Gastrocnemius medialis (tissue), 4 donors: Measurements from ENCODE around the gene RREB1. TPM values are rescaled to one million over a fixed set of nuclear protein-coding genes. Genes with fewer than 3 reads are reported as not detected.
"Not testable (repeated sequence)": the region's sequence is repeated elsewhere in the genome, so short reads cannot be mapped to it uniquely, and the experiment has no call there.

Experiments used
- ATAC-seq, 2 donors: fragments of 150-250 bp; one replicate each; pipeline ENCODE4 v1.9.1; 2016
- DNase-seq, 2 donors: peaks; one replicate each; pipeline ENCODE4 v3.0.0-alpha.2; 2019
- H3K27ac ChIP-seq, 4 donors: fragments of 200-600 bp; sonication (generic); 1 replicate in 1 of 4; 2 replicates in 3 of 4; pipeline ENCODE4 v1.5.1; 2016 to 2018; ENCODE audit warnings: mild to moderate bottlenecking in 2 of 4, moderate library complexity in 1 of 4
- H3K27me3 ChIP-seq, 3 donors: fragments of 200-600 bp; sonication (generic) in 2 of 3; 1 replicate in 1 of 3; 2 replicates in 2 of 3; pipeline versions ENCODE4 v1.5.1 to v1.6.0; 2016 to 2019; ENCODE audit warnings: mild to moderate bottlenecking in 1 of 3, moderate library complexity in 1 of 3
- H3K36me3 ChIP-seq, 2 donors: fragments of 200-600 bp; sonication (generic) in 1 of 2; one replicate each; pipeline ENCODE4 v1.5.1; 2017 to 2018
- H3K4me1 ChIP-seq, 2 donors: fragments of 200-600 bp; sonication (generic) in 1 of 2; one replicate each; pipeline ENCODE4 v1.5.1; 2016 to 2017; ENCODE audit warnings: mild to moderate bottlenecking in 2 of 2
- H3K4me3 ChIP-seq, 4 donors: fragments of 200-600 bp; sonication (generic) in 3 of 4; 1 replicate in 1 of 4; 2 replicates in 3 of 4; pipeline ENCODE4 v1.5.1; 2016 to 2019; ENCODE audit warnings: mild to moderate bottlenecking in 2 of 4
- H3K9me3 ChIP-seq, 3 donors: fragments of 200-600 bp; sonication (generic) in 2 of 3; 1 replicate in 1 of 3; 2 replicates in 2 of 3; pipeline ENCODE4 v1.5.1; 2016 to 2019
- CTCF ChIP-seq, 5 experiments: fragments of 450-650 bp in 3 of 5; fragments of 200-600 bp in 2 of 5; sonication (generic) in 2 of 5; IDR thresholded peaks in 4 of 5; conservative IDR thresholded peaks in 1 of 5; 1 replicate in 4 of 5; 2 replicates in 1 of 5; pipeline ENCODE4 v1.5.1; 2016 to 2019; ENCODE audit warnings: antibody characterized with exemption in 5 of 5, mild to moderate bottlenecking in 3 of 5, moderate library complexity in 3 of 5
- POLR2A ChIP-seq, 2 donors: fragments of 450-650 bp; IDR thresholded peaks; one replicate each; pipeline ENCODE4 v1.6.1; 2017; ENCODE audit warnings: antibody characterized with exemption in 2 of 2, mild to moderate bottlenecking in 2 of 2, moderate library complexity in 2 of 2
- in situ Hi-C, 4 donors: fragments of 200-750 bp; cut with MboI; loops; one replicate each; pipeline versions ENCODE4 v1.15.0 to v1.8.0; 2017; ENCODE audit warnings: low sequenced_read_pairs in 4 of 4
- intact Hi-C: fragments of 100-400 bp; cut with DNase I; formaldehyde crosslinking; loops from one replicate; pipeline ENCODE4 v1.15.1; 2023; ENCODE audit warnings: low total_unique reads
- total RNA-seq, 4 donors: library from RNA; depleted of rRNA; stranded (reverse); fragments of >200 nt; gene quantifications; one replicate each; pipeline versions ENCODE4 v1.1.0 to v1.2.3, GENCODE V29; 2016

Gene RREB1
- total RNA-seq, 4 donors from 2014 or later: 18.0 to 41.3 (median 39.2) TPM

- intact Hi-C loops: no loop called here
Measured at GRCh38 chr6:7269816-7270215, 162.1 kb downstream of the RREB1 start.

GRCh38 chr6:7270320-7271204 lies 162.8 kb downstream of the RREB1 start:
- peak in 1 of 2 donors; percentile 34 for ATAC-seq
- no peak overlapping the region for H3K27ac ChIP-seq
- intact Hi-C loops (no loop called here), in situ Hi-C loops (no loop called here)
- no peak for DNase-seq
- H3K27me3 ChIP-seq: no peaks in the 10 kb centered on the region
- H3K4me3 ChIP-seq: no peak overlapping the region
- no peaks in the 10 kb centered on the region for H3K9me3 ChIP-seq
- TF ChIP-seq POLR2A (IDR thresholded peaks at IDR 0.05) (no peak), CTCF (IDR thresholded peaks at IDR 0.05 in 4 of 5, conservative IDR thresholded peaks at IDR 0.05 in 1 of 5) (no peak)
- no peaks in the 10 kb centered on the region for H3K36me3 ChIP-seq
- H3K4me1 ChIP-seq: no peaks in the 10 kb centered on the region

More at GRCh38 chr6:7269816-7270215, 162.1 kb downstream of the RREB1 start:
- in situ Hi-C loops: no loop called here
- TF ChIP-seq CTCF (IDR thresholded peaks at IDR 0.05 in 4 of 5, conservative IDR thresholded peaks at IDR 0.05 in 1 of 5): no peak
- no peak for TF ChIP-seq POLR2A (IDR thresholded peaks at IDR 0.05)
- ATAC-seq (peak; percentile 30 to 35), DNase-seq (no peak)
- H3K4me1 ChIP-seq: no peaks in the 10 kb centered on the region
- no peak overlapping the region for H3K27ac ChIP-seq
- H3K9me3 ChIP-seq: no peaks in the 10 kb centered on the region
- H3K27me3 ChIP-seq: no peaks in the 10 kb centered on the region
- no peaks in the 10 kb centered on the region for H3K36me3 ChIP-seq
- H3K4me3 ChIP-seq: no peak overlapping the region

- Histone ChIP-seq H3K36me3 (no peaks in the 10 kb centered on the region), H3K4me1 (no peaks in the 10 kb centered on the region), H3K9me3 (no peaks in the 10 kb centered on the region), H3K4me3 (no peak overlapping the region), H3K27ac (no peak overlapping the region), H3K27me3 (no peaks in the 10 kb centered on the region)
- intact Hi-C loops: no loop called here
- ATAC-seq: no peak
- in situ Hi-C loops: no loop called here
- TF ChIP-seq CTCF (IDR thresholded peaks at IDR 0.05 in 4 of 5, conservative IDR thresholded peaks at IDR 0.05 in 1 of 5) (no peak), POLR2A (IDR thresholded peaks at IDR 0.05) (no peak)
- DNase-seq: no peak
Measured at GRCh38 chr6:7271205-7271534, 163.4 kb downstream of the RREB1 start.

GRCh38 chr6:7273709-7274108 lies 165.9 kb downstream of the RREB1 start:
- Histone ChIP-seq H3K9me3 (no peaks in the 10 kb centered on the region), H3K27ac (no peak overlapping the region), H3K4me1 (no peaks in the 10 kb centered on the region), H3K4me3 (no peak overlapping the region), H3K27me3 (no peaks in the 10 kb centered on the region), H3K36me3 (no peaks in the 10 kb centered on the region)
- ATAC-seq: no peak
- intact Hi-C loops (no loop called here), in situ Hi-C loops (no loop called here)
- DNase-seq: no peak
- TF ChIP-seq POLR2A (IDR thresholded peaks at IDR 0.05) (no peak), CTCF (IDR thresholded peaks at IDR 0.05 in 4 of 5, conservative IDR thresholded peaks at IDR 0.05 in 1 of 5) (no peak)

- H3K4me3 ChIP-seq, in situ Hi-C loops, H3K4me1 ChIP-seq: not testable (repeated sequence)
Measured at GRCh38 chr6:7274525-7274924, 166.8 kb downstream of the RREB1 start.

More at GRCh38 chr6:7274525-7274924, 166.8 kb downstream of the RREB1 start:
- intact Hi-C loops, ATAC-seq, H3K27me3 ChIP-seq, H3K36me3 ChIP-seq, H3K27ac ChIP-seq, DNase-seq, H3K9me3 ChIP-seq: not testable (repeated sequence)
